Measurements from ENCODE around the gene VPS50.

DNA sequence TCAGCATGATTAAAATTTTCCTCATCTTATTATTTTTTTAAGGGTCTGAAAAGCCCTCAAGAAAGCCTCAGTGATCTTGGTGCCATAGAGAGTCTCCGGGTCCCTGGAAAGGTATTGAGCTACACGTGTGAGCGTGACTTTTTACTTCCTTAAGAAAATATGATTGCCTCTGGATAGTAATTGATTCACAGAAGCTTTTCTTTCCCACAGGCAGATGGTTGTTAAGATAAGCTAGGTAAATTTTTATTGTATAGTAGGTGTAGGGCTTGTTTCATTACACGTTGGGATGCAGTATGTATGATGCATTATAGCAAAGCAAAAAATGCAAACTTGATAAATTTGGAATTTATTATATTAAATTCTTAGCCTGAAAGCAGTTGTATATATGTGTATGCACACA lies 7.7 kb downstream of the VPS50 start:
- TF ChIP-seq, protein P1, sequence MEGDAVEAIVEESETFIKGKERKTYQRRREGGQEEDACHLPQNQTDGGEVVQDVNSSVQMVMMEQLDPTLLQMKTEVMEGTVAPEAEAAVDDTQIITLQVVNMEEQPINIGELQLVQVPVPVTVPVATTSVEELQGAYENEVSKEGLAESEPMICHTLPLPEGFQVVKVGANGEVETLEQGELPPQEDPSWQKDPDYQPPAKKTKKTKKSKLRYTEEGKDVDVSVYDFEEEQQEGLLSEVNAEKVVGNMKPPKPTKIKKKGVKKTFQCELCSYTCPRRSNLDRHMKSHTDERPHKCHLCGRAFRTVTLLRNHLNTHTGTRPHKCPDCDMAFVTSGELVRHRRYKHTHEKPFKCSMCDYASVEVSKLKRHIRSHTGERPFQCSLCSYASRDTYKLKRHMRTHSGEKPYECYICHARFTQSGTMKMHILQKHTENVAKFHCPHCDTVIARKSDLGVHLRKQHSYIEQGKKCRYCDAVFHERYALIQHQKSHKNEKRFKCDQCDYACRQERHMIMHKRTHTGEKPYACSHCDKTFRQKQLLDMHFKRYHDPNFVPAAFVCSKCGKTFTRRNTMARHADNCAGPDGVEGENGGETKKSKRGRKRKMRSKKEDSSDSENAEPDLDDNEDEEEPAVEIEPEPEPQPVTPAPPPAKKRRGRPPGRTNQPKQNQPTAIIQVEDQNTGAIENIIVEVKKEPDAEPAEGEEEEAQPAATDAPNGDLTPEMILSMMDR (IDR thresholded peaks at IDR 0.05): no peak
- TF ChIP-seq POLR2A (IDR thresholded peaks at IDR 0.05) (no peak), POLR2AphosphoS5 (IDR thresholded peaks at IDR 0.05) (no peak), EP300 (IDR thresholded peaks at IDR 0.05) (no peak)

Data from stomach (tissue), 4 donors.